Measurements from ENCODE around the gene ZNF496.

DNA sequence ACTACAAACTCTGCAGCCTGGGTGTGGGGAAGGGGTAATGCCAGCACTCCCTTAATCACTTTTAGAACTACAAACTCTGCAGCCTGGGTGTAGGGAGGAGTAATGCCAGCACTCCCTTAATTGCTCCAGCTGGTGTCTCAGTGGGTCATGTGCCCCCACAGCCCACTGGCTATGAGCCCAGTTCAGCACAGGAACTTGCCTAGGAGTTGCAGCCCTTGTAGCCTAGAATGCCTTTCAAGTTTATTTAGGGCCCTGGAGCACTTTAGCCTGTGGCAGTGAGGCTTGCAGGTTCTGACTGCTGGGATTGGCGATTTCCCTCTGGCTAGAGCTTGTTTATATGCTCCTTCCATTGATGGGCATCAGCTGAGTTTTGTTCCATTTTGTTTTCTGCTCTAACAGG, 58.7 kb downstream of the ZNF496 start:
- no peak for TF ChIP-seq SP1 (IDR thresholded peaks at IDR 0.05)
- TF ChIP-seq FOXK2 (IDR thresholded peaks at IDR 0.05), result no peak
